Breast epithelium (tissue), 3 donors: Measurements from ENCODE around the gene GNAL.

Source experiments
- CTCF ChIP-seq, 3 donors: fragments of 450-650 bp; IDR thresholded peaks; one replicate each; pipeline ENCODE4 v1.5.1; 2016 to 2017; ENCODE audit warnings: antibody characterized with exemption in 3 of 3, mild to moderate bottlenecking in 3 of 3, moderate library complexity in 3 of 3
- POLR2A ChIP-seq: fragments of 450-650 bp; IDR thresholded peaks from one replicate; pipeline ENCODE4 v1.6.1; 2016; ENCODE audit warnings: antibody characterized with exemption, mild to moderate bottlenecking, moderate library complexity

DNA sequence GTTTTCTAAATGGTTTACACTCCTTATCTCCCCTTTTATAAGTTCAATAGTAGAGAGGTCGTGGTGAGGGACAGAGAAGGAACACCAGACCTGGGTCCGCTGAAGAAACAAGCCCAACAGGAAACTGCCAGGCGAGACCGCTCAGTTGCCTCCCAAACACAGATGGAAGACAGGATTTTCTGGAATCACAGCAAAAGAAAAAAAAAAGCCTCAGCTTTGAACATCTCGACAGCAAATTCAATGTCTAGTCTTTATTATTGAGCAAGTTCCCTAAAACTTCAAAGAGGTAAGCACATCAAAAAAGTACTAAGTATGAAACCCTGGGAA, 33.5 kb upstream of the GNAL start:
- no peak for TF ChIP-seq POLR2A
- no peak for TF ChIP-seq CTCF (IDR thresholded peaks at IDR 0.05)
